HEK293T (cell line): ENCODE measurements around the gene SERPINI2.

Experiments used
- CTCF ChIA-PET: fragments of 350-600 bp; formaldehyde crosslinking; extraction: SDS; loops from one replicate; lab custom pipeline; 2021; ENCODE audit warnings: antibody characterized with exemption, inconsistent platforms; lab: Yijun Ruan, JAX
- POLR2A ChIA-PET: fragments of 350-600 bp; formaldehyde crosslinking; extraction: SDS; loops from one replicate; lab custom pipeline; 2020; ENCODE audit warnings: antibody characterized with exemption, inconsistent platforms; lab: Yijun Ruan, JAX
- DNase-seq: peaks from one replicate; pipeline ENCODE4 v3.0.0; 2012; ENCODE audit warnings: mixed read lengths; ENCODE audit errors: extremely low spot score
- ARNT ChIP-seq: fragments of 450-650 bp; IDR thresholded peaks from 2 replicates; pipeline ENCODE4 v1.6.1; 2017; ENCODE audit warnings: mild to moderate bottlenecking
- BHLHE40 ChIP-seq: fragments of 450-650 bp; IDR thresholded peaks from 2 replicates; pipeline ENCODE4 v1.6.1; 2016; ENCODE audit warnings: mild to moderate bottlenecking, moderate library complexity, borderline replicate concordance
- CTBP1 ChIP-seq: fragments of 450-650 bp; IDR thresholded peaks from 2 replicates; pipeline ENCODE4 v1.6.1; 2016; ENCODE audit warnings: borderline replicate concordance
- ELF4 ChIP-seq: fragments of 450-650 bp; IDR thresholded peaks from 2 replicates; pipeline ENCODE4 v1.6.1; 2017; ENCODE audit warnings: antibody characterized with exemption
- FOXA1 ChIP-seq: fragments of 450-650 bp; IDR thresholded peaks from 2 replicates; pipeline ENCODE4 v1.6.1; 2016; ENCODE audit warnings: mild to moderate bottlenecking
- FOXK2 ChIP-seq: fragments of 450-650 bp; IDR thresholded peaks from 2 replicates; pipeline ENCODE4 v1.6.1; 2016; ENCODE audit warnings: mild to moderate bottlenecking
- FOXM1 ChIP-seq: fragments of 450-650 bp; IDR thresholded peaks from 2 replicates; pipeline ENCODE4 v1.6.1; 2017; ENCODE audit warnings: mild to moderate bottlenecking, borderline replicate concordance
- HDGF ChIP-seq: fragments of 450-650 bp; IDR thresholded peaks from 2 replicates; pipeline ENCODE4 v1.6.1; 2017; ENCODE audit warnings: antibody characterized with exemption, borderline replicate concordance
- L3MBTL2 ChIP-seq: fragments of 450-650 bp; conservative IDR thresholded peaks from 2 replicates; pipeline ENCODE4 v1.6.1; 2016; ENCODE audit warnings: mild to moderate bottlenecking
- LEF1 ChIP-seq: fragments of 450-650 bp; IDR thresholded peaks from 2 replicates; pipeline ENCODE4 v1.6.1; 2017; ENCODE audit warnings: mild to moderate bottlenecking, borderline replicate concordance
- NFRKB ChIP-seq: fragments of 450-650 bp; IDR thresholded peaks from 2 replicates; pipeline ENCODE4 v1.6.1; 2016; ENCODE audit warnings: mild to moderate bottlenecking, moderate library complexity
- PKNOX1 ChIP-seq: fragments of 450-650 bp; IDR thresholded peaks from 2 replicates; pipeline ENCODE4 v1.6.1; 2016
- SP1 ChIP-seq: fragments of 450-650 bp; IDR thresholded peaks from 2 replicates; pipeline ENCODE4 v1.6.1; 2017
- SUZ12 ChIP-seq: fragments of 450-650 bp; IDR thresholded peaks from 2 replicates; pipeline ENCODE4 v1.6.1; 2016; ENCODE audit warnings: mild to moderate bottlenecking
- TARDBP ChIP-seq: fragments of 450-650 bp; IDR thresholded peaks from 2 replicates; pipeline ENCODE4 v1.6.1; 2016
- ZNF384 ChIP-seq: fragments of 450-650 bp; IDR thresholded peaks from 2 replicates; pipeline ENCODE4 v1.6.1; 2016

SERPINI2 gene

GRCh38 chr3:167469381-167469780 lies 4.5 kb downstream of the SERPINI2 start:
- CTCF ChIA-PET: no interaction called here
- POLR2A ChIA-PET: no interaction called here
- no peak for DNase-seq
- no peak for TF ChIP-seq FOXA1
- TF ChIP-seq NFRKB: no peak
- TF ChIP-seq FOXK2: no peak
- no peak for TF ChIP-seq SUZ12
- TF ChIP-seq ARNT: no peak
- TF ChIP-seq HDGF: no peak

- POLR2A ChIA-PET: no interaction called here
- CTCF ChIA-PET: no interaction called here
- DNase-seq: no peak
- TF ChIP-seq SP1 (no peak), FOXA1 (no peak), ARNT (no peak), NFRKB (no peak)
These were observed 5.8 kb downstream of the SERPINI2 start for GRCh38 chr3:167467848-167468611.

GRCh38 chr3:167466966-167467365 lies 6.9 kb downstream of the SERPINI2 start:
- ChIA-PET CTCF (no interaction called here), POLR2A (no interaction called here)
- TF ChIP-seq NFRKB: no peak
- TF ChIP-seq L3MBTL2: no peak
- no peak for TF ChIP-seq FOXM1
- TF ChIP-seq FOXK2: no peak
- no peak for TF ChIP-seq CTBP1
- TF ChIP-seq SP1: no peak
- TF ChIP-seq SUZ12: no peak
- no peak for TF ChIP-seq TARDBP
- TF ChIP-seq FOXA1: no peak
- no peak for TF ChIP-seq BHLHE40
- no peak for TF ChIP-seq PKNOX1
- TF ChIP-seq ELF4: no peak
- TF ChIP-seq HDGF: no peak
- no peak for TF ChIP-seq ZNF384
- TF ChIP-seq LEF1: no peak
- no peak for TF ChIP-seq ARNT
- no peak for DNase-seq

GRCh38 chr3:167456157-167456799 lies 17.6 kb downstream of the SERPINI2 start:
- CTCF ChIA-PET: no interaction called here

GRCh38 chr3:167453815-167454214 lies 20.0 kb downstream of the SERPINI2 start:
- no peak for TF ChIP-seq ARNT
- no peak for TF ChIP-seq CTBP1
- no peak for TF ChIP-seq LEF1
- no peak for TF ChIP-seq SUZ12
- TF ChIP-seq FOXA1: no peak
- DNase-seq: no peak
- ChIA-PET CTCF (no interaction called here), POLR2A (no interaction called here)

More at GRCh38 chr3:167456157-167456799, 17.6 kb downstream of the SERPINI2 start:
- no peak for TF ChIP-seq PKNOX1
- TF ChIP-seq HDGF: no peak
- TF ChIP-seq SP1: no peak
- no peak for TF ChIP-seq L3MBTL2
- no peak for TF ChIP-seq CTBP1
- TF ChIP-seq ARNT: no peak
- TF ChIP-seq TARDBP: no peak
- TF ChIP-seq ELF4: no peak
- no peak for DNase-seq
- POLR2A ChIA-PET: no interaction called here

- DNase-seq: no peak
- TF ChIP-seq HDGF (no peak), CTBP1 (no peak), LEF1 (no peak)
- POLR2A ChIA-PET: no interaction called here
- CTCF ChIA-PET: interaction anchor here (0.6 kb wide), 1 partner anchor 523 kb away, joined by 3 read pairs; no protein-coding TSS in a partner anchor
These were observed 22.6 kb downstream of the SERPINI2 start for GRCh38 chr3:167451282-167451681.

GRCh38 chr3:167450675-167451074 lies 23.2 kb downstream of the SERPINI2 start:
- no peak for DNase-seq
- TF ChIP-seq ARNT (no peak), SP1 (no peak), ZNF384 (no peak), FOXM1 (no peak), L3MBTL2 (no peak), TARDBP (no peak), CTBP1 (no peak), NFRKB (no peak), FOXK2 (no peak), FOXA1 (no peak), LEF1 (no peak), ELF4 (no peak), HDGF (no peak), SUZ12 (no peak), PKNOX1 (no peak), BHLHE40 (no peak)
- ChIA-PET CTCF (interaction anchor here (0.6 kb wide), 1 partner anchor 523 kb away, joined by 3 read pairs; no protein-coding TSS in a partner anchor), POLR2A (no interaction called here)
